Measurements from ENCODE around the gene ARHGAP10.

ARHGAP10 gene

GRCh38 chr4:147773261-147774184 is 41.6 kb downstream of the ARHGAP10 start:
- no peak for TF ChIP-seq CTCF (IDR thresholded peaks at IDR 0.05; ENCODE audit: borderline replicate concordance, insufficient read depth, low read depth, low read length)

GRCh38 chr4:147776716-147777115 is 44.8 kb downstream of the ARHGAP10 start:
- no peak overlapping the region for H3K4me3 ChIP-seq (ENCODE audit: low read depth, low read length)
- TF ChIP-seq CTCF (IDR thresholded peaks at IDR 0.05; ENCODE audit: borderline replicate concordance, insufficient read depth, low read depth, low read length), result no peak

More at GRCh38 chr4:147773261-147774184, 41.6 kb downstream of the ARHGAP10 start:
- no peak overlapping the region for H3K4me3 ChIP-seq (ENCODE audit: low read depth, low read length)

- H3K4me3 ChIP-seq (ENCODE audit: low read depth, low read length), result no peak overlapping the region
- TF ChIP-seq CTCF (IDR thresholded peaks at IDR 0.05; ENCODE audit: borderline replicate concordance, insufficient read depth, low read depth, low read length), result no peak
Observed at GRCh38 chr4:147777456-147778091, 45.7 kb downstream of the ARHGAP10 start.

- no peak for TF ChIP-seq CTCF (IDR thresholded peaks at IDR 0.05; ENCODE audit: borderline replicate concordance, insufficient read depth, low read depth, low read length)
- no peak overlapping the region for H3K4me3 ChIP-seq (ENCODE audit: low read depth, low read length)
Observed at GRCh38 chr4:147778942-147779341, 47.1 kb downstream of the ARHGAP10 start.

- no peak overlapping the region for H3K4me3 ChIP-seq (ENCODE audit: low read depth, low read length)
- TF ChIP-seq CTCF (IDR thresholded peaks at IDR 0.05; ENCODE audit: borderline replicate concordance, insufficient read depth, low read depth, low read length), result no peak
Observed at GRCh38 chr4:147779451-147779850, 47.6 kb downstream of the ARHGAP10 start.

- no peak overlapping the region for H3K4me3 ChIP-seq (ENCODE audit: low read depth, low read length)
- TF ChIP-seq CTCF (IDR thresholded peaks at IDR 0.05; ENCODE audit: borderline replicate concordance, insufficient read depth, low read depth, low read length), result no peak
Observed at GRCh38 chr4:147780137-147780777, 48.4 kb downstream of the ARHGAP10 start.

Data from GM12875 (cell line).